Stimulated activated CD8-positive, alpha-beta memory T cell treated with anti-CD3 and anti-CD28 coated beads, Interleukin-7, amount 100 ng/mL, for 1 hour (primary cell): Measurements from ENCODE around the gene PDGFC.
"Not testable (repeated sequence)": the region's sequence is repeated elsewhere in the genome, so short reads cannot be mapped to it uniquely, and the experiment has no call there.

Experiments used
- DNase-seq, 2 donors: peaks; one replicate each; pipeline ENCODE4 v3.0.0-alpha.2; 2020; ENCODE audit warnings: low read depth in 2 of 2

Gene PDGFC

DNA sequence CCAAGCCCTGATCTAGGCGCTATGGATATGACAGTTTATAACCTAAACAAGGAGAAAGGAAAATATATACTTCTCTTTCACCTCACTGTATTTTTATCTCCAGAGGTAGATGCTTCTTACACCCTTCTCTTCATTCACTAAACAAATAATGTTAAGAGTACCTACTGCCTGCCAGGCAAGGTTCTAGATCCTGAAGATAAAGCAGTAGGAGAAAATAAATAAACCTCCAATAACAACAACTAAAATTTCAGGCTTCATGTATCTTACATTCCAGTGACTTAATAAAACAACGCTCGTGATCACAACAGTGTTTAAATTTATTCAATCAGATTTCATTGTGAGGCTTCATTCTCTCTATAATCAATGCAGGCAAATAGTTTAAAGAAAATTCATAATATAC is 20.7 kb downstream of the PDGFC start:
- DNase-seq: no peak

DNA sequence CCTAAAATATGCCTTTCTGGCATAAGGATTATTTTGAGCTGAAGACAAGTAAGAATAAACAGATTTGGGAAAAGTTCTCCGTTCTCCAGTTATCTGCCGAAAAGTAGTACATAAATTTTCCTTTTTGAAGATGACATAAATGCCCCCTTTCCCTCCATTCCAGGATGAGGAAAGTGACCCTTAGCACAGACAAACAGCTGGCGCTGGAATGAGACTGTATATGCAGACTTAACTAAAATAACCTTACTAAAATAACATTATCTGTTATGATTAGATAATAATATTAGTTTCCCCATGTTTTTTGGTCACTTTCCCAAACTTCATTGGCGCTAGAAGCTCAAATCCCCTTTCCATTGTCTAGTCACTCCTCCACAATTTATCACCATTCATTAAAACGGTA is 21.5 kb downstream of the PDGFC start:
- no peak for DNase-seq

DNA sequence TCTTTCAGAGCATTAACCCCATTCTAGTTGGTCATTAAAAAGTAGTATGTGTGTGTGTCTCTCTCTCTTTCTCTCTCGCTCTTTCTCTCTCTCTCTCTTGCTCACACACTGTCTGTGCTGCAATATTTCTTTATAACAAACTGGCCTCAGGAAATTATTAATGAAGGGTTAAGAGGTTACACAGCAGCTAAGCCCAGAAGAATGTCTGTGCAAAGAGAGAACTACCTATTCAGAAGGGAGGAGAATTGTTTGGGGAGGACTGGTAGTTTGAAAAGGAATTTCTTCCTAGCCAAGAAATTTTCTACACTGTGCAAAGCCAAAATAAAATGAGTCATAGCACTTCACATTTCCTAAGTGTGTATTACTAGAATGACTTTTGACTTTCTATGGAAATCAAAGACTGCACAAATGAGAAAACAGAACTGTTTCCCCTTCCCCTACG is 22.2 kb downstream of the PDGFC start:
- DNase-seq: no peak

DNA sequence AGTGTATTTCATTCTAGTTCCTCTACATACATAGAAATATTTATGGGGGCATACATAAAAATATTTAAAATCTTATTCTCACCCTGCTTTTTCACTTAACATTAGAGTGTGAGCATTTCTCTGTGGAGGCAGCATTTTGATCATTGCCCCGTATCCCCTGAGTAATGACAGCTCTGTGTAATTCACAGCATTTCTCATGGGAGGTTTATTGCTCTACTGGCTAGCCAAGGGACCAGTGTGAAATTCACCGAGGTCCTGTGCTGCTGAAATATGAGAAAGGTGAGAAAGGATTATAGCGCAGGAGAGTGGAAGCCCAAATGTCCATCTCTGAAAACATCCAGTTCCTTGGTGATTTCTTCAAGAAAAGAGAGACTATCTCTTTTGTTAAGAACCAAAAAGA is 22.9 kb downstream of the PDGFC start:
- no peak for DNase-seq

DNA sequence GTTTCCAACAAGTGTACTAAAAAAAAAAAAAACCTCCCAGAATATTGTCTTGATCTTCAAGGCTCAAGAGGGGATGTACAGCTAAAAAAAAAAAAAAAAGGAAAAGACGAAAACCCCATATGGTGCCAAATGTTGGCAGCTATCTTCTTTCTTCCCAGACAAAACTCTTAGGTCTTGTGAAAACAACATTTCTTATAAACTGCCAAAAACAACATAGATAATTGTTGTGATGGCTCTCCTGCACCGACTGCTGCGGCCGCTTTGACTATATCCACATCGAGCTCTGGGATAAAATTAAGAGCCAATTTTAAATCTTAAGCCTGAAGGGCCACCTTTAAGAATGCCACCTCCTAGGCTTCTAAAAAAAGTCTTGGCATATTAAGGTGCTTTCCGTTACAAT is 23.5 kb downstream of the PDGFC start:
- DNase-seq: no peak

DNA sequence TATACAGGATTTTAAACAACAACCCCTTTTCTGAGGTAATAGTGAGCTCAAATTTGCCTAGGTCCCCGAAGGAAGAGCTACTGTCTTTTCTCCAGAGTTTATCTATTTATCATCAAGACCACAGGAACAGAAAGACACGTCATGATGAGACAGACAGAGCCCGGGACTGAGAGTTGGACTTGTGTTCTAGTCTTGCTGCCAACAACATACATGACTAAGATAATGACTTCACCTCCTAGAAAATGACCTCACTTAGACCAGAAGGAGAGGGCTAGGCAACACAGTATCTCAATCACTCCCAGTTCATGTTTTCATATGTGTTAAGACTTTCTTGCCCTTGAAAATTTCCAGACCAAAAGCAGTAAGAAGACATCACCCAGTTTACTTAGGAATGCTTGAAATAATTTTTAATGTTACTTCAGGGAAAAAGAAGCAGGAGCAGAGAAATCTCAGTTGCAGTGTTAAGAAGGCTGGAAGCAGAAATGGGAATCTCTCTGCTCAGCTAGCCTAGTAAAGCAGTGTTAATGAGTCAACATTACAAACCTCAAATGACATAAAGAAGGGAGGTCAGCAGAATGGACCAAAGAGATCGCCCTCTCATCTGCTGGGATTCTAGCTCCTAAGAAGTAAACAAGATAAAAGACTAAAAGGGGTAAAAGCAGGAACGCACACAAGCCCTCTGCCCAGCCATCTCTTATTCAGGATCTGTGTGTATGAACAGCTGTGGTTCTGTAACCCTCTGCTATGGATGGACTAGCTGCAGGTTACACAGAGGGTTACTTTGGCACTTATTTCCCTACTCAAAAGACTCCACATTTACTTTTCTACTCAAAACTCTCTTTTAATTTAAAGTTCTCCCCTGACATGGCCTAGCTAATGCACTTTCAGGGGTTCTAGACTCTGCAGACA is 24.8 kb downstream of the PDGFC start:
- DNase-seq: no peak

DNA sequence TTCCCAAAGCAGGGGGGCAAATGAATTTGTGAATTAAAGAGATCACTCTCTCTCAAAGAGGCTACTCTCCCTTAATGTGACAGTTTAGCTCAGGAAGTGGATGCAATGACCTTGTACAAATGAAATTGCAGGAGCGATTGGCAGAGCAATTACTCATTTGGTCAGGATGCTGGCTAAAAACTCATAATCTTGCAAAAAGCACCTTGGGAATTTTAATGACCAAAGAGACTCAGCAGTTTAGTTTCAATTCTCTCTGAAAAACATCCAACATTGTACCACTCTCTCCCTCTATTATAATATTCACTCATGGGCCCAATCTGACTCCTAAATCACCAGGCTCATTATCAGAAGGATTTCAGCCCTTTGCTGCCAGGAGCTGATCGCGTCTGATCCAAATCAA is 26.1 kb downstream of the PDGFC start:
- no peak for DNase-seq

DNA sequence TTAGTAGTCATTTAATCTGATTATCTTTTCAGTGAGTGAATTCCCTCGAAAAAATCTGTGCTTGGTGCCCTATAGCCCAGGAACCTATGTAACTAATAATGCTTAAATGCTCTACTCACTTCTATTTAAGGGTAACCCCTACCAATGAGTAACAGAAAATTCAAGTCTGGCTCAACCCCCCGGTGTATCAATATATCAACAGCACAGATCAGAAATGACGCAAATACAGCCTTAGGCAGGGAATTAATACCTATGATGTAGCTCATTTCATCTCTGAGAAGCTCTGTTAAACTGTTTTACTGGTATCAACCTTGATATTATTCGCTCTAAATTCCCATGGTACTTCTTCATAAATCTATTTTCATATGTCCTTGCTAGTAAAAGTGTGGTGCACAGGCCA is 28.6 kb downstream of the PDGFC start:
- no peak for DNase-seq

DNA sequence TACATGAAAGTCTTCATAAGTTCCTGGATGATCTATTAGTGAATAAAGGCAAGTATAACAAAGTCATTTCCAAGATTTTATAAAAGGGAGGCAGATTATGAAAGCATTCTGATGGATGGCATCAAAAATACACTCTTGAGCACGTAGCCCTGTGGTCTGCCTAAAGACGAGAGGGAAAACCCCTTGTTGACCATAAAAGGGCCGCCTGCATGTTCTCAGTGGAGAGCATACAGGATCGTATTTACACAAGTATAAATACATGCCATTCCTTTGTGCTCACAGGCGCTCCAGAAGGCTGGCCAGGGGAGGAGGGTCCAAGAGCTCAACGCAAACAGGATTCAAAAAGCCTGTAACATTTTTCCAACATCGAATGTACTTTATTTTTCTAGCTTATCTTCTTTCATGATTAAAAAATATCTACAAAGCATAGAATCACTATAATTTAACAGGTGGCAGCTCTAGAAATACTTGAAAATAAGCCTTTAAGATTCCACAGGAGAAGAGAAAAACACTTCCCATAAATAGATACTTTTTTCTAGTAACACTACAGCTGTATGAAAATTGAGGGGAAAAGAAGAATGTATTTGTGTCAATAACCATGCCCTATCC is 29.6 kb downstream of the PDGFC start:
- DNase-seq: no peak

DNA sequence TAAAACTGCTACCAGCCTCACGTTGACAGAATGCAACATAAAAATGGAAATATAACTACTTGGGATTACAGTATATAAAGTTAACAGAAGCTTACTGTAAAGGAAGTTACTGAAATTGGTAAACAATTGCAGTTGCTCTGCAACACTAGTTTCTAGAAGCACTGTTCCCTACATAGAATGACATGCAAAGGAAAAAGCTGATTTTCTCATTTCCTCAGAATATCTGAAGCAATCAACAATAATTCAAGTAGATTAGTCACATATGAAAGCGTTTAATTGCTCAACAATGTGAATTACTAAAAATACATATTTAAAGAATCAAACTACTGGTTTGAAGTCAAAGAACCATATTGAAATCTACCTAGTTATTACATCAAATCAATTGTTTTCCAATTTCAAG is 31.8 kb downstream of the PDGFC start:
- DNase-seq: no peak

DNA sequence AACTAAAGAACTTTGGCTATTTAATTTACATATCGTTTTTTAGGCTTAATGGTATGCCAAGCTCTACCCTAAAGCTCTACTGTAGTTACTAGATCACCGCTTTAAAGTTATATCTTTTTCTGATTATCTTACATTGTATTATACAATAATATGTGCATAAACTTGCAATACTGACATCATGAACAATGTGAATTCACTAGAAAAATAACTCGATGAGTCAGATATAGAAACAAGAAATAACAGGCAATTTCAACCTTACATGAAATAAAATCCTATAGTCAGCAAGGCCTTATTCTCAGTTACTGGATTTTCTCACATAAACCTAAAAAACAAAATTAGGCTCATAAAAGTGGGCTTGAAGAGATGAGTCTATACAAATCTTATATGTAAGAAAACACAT is 32.5 kb downstream of the PDGFC start:
- no peak for DNase-seq

DNA sequence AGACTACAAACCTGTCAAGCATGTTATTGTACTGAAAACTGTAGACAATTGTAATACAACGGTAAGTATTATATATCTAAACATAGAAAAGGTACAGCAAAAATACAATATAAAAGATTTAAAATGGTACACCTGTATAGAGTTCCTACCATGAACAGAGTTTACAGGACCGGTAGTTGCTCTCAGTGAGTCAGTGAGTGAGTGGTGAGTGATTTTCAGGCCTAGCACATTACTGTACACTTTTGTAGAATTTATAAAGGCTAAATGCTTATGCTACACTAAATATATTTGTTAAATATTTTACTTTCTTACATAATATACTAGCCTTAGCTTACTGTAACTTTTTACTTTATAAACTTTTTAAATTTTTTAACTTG is 37.4 kb downstream of the PDGFC start:
- no peak for DNase-seq

DNA sequence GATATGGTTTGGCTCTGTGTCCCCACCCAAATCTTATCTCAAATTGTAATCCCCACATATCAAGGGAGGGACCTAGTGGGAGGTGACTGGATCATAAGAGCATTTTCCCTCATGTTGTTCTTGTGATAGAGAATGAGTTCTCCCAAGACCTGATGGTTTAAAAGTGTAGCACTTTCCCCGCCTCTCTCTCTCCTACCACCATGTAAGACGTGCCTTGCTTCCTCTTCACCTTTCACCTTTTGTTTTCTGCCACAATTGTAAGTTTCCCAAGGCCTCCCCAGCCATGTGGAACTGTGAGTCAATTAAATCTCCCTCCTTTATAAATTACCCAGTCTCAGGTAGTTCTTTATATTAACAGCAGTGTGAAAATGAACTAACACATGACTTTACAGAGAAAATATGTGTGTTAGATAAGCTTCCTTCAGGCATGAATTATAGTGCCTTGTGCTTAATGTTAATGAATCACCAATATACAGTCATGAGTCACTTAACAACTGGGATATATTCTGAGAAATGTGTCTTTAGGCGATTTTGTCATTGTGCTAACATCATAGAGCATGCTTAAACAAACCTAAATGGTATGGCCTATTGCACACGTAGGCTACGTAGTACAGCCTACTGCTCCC is 37.9 kb downstream of the PDGFC start:
- no peak for DNase-seq

DNA sequence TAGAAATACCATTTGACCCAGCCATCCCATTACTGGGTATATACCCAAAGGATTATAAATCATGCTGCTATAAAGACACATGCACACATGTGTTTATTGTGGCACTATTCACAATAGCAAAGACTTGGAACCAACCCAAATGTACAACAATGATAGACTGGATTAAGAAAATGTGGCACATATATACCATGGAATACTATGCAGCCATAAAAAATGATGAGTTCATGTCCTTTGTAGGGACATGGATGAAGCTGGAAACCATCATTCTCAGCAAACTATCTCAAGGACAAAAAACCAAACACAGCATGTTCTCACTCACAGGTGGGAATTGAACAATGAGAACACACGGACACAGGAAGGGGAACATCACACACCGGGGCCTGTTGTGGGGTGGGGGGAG is 39.2 kb downstream of the PDGFC start:
- not testable (repeated sequence) for DNase-seq

DNA sequence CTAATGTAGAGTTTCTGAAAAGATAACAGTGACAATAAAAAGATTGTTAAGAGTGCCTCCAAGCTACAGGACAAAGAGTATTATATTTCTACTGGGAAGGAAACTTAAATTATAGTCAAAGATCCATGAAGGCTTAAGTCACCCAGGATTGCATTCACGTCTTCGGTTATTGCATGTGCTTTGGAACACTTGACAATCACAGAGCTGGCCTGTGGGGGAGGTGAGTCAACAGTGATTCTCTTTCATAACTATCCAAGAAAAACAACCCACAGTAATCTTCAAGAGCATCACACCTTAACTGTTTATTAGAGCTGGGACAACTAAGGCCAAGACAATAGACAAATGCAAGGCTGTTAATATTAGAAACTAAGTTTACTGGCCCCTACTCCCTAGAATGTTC is 40.3 kb downstream of the PDGFC start:
- DNase-seq: no peak

DNA sequence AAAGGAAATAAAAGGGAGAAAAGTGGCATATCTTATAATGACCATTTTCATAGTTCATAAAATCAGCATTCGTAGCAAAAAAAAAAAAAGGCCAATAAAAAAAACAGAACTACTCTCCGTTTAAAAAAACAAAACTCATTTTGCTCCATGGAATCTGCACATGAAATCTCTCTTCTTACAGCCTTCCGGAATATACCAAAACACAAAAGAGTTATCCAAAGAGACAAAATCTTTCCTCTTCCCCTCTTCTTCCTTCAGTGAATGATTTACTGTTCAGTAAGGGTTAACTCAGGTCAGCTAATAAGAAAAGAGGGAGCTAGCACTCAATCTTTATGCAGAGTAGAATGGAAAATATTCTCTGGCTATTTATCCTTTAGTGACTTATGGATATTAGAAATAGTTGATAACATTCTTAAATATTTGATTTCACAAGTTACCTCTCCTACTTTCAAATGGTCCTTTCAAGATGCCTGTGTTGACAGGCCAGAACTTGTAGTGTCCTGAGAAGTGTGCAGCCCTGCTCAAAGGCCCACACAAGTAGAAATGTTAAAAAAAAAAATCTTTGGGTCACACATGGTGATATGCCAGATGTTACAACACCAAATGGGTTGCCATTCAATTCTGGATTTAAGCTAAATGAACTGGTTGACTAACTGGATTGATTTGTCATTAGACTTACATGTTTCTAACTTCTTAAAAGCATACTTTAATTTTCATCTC is 42.1 kb downstream of the PDGFC start:
- no peak for DNase-seq

DNA sequence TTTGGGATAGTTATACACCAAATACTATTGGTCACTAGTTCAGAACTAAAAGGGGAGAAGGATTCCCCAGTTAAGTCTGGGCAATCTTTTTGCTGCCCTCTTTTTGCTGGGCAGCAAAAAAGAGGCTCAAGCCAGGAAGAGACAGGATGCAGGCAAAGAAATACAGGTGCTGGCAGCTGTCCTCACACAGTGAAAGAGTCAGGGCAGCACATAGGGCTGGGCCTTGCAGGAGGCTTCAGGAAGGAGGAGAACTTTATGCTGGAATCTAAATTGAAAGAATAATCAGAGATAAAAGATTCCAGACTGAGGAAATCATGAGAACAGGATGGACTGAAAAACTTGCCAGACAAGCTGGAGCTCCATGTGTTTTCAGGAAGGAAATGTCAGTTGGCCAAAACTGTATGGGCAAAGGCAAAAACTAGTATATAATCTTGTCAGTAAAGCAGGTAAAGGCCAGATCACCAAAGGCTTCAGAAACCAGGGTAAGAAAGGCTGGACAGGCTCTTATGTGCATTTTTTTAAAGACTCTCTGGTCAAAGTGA is 46.8 kb downstream of the PDGFC start:
- no peak for DNase-seq

DNA sequence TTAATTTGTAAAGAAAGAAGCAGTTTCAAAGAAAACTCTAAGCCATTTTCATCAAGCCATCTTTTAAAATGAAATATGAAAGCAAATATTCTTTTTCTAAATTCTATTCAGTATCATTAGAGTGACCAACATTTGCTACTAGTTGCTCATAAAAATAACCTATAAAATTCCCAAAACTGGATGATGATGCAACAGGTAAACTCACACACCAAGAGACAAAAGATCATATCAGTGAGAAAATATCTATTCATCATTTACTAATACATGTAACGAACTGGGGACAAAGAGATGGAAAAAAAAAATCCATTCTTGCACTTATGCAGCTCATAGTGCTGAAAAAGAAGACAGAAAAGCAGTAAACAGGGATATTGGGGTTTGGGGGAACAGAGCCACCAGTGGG is 48.1 kb downstream of the PDGFC start:
- DNase-seq: no peak

DNA sequence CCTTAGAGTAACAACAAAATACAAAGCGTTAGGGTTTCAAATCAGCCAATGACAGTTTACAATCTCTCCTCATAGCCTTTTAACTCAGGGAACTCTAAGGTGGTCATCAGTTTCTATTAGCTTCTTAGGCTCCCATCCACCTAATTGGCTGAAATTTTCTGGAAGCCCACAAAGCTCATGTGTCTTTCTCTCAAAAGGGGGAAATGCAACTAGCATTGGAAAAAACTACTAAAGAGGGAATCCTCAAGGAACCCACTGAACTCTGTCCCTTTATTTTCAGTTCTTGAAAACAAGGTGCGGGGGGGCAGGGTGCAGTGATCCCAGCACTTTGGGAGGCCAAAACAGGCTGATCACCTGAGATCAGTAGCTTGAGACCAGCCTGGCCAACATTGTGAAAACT is 56.4 kb downstream of the PDGFC start:
- DNase-seq: no peak

DNA sequence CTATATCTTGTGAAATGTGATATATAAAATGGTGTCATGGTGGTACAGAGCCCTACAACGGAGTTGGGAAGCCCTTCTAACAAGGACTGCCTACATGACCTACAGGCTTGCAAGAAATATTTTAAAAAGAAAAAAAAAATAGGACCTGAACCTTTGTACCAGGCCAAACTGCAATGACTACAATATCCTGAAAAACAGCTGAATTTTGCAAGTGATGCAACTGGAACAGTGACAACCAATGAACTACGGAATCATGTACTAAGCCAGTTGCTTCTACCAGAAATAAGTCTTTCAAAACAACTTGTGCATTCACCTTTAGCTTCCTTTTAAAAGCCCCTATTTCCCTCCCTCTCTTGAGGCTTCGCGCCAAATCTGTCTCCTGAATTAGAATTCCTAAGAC is 58.4 kb downstream of the PDGFC start:
- DNase-seq: no peak

DNA sequence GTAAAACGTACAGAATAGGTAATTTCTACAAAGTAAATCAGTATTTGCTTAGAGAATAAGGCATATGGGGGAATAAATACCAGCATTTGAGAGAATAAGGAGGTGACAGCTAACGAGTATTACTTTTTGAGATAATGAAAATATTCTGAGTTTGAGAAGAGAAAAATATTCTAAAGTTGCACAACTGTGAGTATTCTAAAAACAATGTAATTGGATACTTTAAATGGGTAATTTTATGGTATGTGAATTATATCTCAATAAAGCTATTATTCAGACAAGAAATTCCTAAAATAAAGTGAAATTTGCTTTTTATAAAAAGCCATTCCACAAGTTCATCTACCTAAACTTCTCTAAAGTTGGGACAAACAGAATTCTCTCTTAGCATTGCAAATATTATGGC is 62.6 kb downstream of the PDGFC start:
- DNase-seq: no peak

DNA sequence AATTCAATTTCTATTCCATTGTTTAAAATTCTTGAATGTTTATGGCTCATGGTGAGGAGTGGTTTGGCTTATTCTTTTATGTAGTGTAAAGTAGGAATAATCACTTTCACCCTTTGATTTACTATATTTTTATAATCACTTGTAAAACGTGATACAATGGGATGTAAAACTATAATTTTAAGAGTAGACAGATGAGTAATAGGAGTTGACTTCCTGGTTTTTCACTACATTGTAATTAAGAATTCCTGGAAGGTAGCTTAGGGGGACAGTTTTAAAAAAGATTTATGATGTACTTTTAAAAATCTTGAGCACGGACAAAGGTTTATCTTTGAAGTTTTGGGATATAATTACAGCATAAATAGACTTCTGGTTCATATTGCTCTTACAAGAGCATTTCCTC is 65.3 kb downstream of the PDGFC start:
- DNase-seq: no peak
